Dermis microvascular lymphatic vessel endothelial cell (primary cell): ENCODE data around the gene CCT7. TPM values are rescaled to one million over a fixed set of nuclear protein-coding genes. Genes with fewer than 3 reads are reported as not detected.
"Not testable (repeated sequence)": the region's sequence is repeated elsewhere in the genome, so short reads cannot be mapped to it uniquely, and the experiment has no call there.

Experiments
- DNase-seq, 2 donors: peaks; one replicate each; pipeline versions ENCODE4 v3.0.0 to v3.0.0-alpha.2; 2010; ENCODE audit warnings: low read depth in 2 of 2
- total RNA-seq: library from RNA; depleted of rRNA; stranded (reverse); fragments of >200 nt; gene quantifications from 2 replicates; pipeline ENCODE4 v1.2.1, GENCODE V29; 2014

The CCT7 gene
- total RNA-seq, 1 donor from 2014 or later = 408 TPM

DNA sequence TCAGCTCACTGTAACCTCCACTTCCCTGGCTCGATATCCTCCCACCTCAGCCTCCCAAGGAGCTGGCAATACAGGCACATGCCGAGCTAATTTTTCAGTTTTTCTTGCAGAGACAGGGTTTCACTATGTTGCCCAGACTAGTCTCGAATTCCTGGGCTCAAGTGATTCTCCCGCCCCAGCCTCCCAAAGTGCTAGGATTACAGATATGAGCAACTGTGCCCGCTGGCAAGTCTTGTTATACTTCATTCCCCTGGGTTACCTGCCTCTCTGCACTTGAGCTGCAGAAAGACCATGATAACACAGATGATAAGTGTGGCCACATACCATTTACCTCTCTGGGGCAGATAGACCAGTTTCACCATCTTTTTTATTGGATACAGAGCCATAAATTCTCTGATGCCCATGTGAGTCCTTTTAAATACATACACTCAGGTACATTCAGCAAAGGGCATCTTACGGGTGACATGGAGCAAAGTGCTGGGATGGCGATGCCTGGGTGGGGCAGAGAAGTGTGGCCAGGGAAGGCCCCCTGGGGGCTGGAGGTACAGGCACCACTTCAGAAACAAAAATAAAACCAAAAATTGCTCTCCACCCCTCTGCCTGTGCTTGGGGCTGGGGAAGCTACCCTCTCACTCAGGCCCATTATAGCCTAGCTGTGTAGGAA lies 20.4 kb downstream of the CCT7 start:
- DNase-seq = no peak

DNA sequence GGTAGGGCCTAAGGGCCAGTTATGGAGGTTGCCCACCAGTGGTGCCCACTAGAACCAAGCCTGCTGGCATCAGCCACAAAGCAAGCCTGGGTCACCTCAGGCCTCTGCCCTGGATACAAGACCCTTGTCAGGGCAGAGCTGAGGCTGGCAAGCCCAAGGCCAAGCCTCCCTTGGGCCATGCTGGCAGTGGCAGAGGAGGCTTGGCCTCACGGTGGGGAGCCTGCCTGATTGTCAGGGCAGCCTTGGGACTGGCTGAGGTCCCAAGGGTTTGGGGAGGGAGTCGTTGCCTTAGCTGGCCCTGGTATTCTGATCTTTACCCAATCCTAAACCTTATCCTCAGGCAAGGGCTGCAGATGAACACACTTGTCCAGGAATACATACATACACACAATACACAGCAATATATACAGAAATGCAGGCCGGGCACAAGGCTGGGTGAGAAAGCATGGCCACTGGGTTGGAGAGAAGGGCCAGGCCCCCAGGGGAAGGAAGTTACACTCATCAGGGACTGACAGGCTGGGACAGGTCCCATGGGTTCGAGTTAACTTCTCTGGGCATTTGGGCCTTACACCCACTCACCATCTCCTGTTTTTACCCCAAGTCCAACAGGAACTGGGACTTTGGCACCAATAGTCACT lies 21.0 kb downstream of the CCT7 start:
- DNase-seq = no peak

GRCh38 chr2:73255907-73256617 lies 22.0 kb downstream of the CCT7 start:
- no peak for DNase-seq

GRCh38 chr2:73256618-73256922 lies 22.5 kb downstream of the CCT7 start:
- no peak for DNase-seq

- no peak for DNase-seq
Observed at GRCh38 chr2:73257021-73257420, 22.9 kb downstream of the CCT7 start.

DNA sequence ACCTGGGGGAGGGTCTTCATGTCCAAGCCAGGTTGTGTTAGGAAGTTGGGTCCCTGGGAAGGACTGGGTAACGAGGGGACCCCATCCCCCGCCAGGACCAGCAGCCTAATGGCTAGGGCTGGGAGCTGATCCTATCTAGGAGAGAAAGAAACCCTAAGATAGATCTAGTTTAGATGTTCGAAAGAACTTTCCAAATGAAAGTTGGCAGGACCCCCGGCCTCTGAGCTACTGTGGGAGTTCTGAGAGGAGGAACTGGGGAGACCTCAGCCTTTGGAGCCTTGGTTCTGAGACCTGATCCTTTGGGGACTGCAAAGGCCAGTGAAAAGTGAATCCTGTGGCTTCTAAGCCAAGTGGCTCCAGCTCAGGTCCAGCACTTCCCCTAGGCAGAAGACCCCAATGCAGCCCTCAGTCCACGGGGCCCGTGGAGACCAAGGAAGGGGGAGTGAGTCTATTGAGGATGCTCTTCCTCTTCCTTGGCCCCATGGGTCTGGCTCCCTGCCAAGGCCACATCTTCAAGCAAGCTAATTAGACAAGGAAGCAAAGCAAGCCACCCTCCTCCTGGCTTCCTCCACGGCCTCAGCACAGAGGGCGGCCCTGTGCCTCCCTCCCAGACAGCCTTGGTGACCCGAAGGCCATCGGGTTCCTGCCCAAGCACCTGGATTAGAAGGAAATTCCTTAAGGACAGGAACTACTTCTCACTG lies 23.5 kb downstream of the CCT7 start:
- DNase-seq = no peak

DNA sequence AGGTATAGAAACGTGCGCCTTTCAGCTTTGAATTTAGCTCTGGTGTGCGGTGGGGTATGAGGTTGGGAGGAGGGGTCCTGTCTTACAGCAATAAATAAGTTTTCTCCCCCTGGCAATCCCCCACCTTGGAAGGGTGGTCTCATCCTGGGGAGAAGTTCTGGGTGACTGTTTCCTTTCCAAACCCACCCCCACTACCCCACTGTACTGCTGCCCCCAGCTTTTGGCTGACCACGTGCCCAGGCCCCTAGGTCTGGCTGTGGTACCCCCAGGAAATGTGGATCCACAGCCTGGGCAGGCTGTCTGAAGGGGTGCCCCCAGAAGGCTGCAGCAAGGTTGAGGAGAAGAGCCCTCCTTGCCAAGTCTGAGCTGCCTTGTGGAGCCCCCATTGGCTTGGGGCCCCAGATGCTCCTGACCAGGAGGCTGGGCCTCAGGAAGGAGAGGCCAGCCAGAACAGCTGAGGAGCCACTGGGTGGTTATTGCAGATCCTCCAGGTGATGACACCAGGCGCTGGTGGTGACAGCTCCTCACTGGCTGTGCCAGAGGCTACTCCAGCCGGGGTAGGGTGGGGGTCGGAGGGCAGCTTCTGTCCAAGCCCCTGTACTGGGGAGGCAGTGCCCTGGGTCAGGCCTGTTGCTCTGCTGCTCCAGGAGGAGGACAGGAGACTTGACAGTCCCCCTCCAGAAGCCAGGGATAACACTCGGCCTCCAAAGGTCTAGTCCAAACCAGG lies 24.2 kb downstream of the CCT7 start:
- no peak for DNase-seq

DNA sequence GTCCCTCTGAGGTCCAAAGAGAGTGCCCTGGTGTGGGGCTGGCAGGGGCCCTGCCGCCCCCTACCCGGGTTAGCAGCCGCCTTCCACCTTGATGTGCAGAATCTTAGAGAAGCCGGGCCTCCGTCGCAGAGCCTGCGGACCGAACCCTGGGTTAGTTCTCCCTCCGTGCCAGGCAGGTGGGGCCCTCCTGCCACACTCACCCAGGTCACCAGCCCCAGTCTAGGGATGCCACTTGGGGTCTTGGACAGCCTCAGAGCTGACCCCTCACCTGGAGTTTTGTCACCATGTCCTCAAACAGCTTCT lies 24.8 kb downstream of the CCT7 start:
- no peak for DNase-seq

GRCh38 chr2:73259276-73259675 lies 25.2 kb downstream of the CCT7 start:
- DNase-seq = no peak

DNA sequence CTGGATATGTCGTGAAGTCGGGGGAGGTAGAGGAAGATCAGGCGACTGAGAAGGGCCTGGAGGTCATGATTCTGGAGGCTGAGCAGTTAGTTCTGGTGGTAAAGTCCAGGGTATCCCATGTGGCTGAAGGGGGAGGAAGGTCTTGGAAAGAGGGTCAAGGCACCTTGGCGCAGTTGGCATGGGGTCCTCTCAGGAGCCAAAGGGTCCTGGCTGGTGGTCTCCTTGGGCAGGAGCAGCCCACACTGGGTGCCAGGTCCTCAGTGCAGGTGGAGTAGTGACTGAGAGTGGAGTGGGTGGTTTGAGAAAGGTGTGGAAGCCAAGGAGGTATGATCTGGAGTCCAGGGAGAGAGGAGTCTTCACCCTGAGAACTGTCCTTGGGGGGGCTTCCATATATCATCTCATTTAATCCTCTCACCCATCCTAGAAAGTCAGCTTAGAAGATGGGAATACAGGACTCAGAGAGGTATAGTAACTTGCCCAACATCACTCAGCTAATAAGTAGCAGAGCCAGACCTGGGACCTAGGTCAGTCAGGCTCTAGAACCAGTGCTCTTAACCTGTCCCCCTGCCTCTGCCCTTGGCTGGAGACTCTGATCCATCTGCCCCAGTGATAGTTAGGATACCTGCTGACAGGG lies 25.7 kb downstream of the CCT7 start:
- no peak for DNase-seq

DNA sequence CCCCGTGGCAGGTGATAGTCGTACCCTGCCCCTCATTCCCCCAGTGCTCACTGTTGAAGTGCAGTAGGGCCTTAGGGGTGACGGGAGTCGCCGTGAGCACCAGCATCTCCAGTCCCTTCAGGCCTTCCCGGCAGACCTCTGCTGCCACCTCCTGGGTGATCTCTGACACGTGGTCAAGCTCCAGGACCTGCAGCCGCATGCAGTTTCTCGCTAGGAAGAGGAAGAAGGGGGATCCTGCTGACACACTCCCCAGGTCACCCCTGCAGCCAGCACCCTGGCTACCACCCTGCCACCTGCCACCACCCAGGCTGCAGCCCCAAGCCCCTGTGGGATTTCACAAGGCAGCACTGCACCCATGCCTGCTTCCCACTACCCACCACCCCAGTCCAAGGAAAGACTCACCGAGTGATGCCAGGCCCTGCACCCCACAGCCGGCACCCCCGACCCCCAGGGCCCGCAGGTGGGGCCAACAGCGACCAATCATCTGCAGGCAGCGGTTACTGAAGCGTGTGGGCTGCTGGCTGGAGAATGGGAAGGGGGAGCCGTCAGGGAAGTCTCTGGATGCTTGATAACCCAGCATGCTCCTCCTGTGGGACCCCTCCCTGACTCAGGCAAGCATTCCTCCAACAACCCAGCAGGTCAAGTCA lies 26.4 kb downstream of the CCT7 start:
- peak; percentile 12 to 57 for DNase-seq

GRCh38 chr2:73262108-73262651 lies 28.1 kb downstream of the CCT7 start:
- DNase-seq = no peak

GRCh38 chr2:73262691-73263429 lies 28.8 kb downstream of the CCT7 start:
- DNase-seq = not testable (repeated sequence)

DNA sequence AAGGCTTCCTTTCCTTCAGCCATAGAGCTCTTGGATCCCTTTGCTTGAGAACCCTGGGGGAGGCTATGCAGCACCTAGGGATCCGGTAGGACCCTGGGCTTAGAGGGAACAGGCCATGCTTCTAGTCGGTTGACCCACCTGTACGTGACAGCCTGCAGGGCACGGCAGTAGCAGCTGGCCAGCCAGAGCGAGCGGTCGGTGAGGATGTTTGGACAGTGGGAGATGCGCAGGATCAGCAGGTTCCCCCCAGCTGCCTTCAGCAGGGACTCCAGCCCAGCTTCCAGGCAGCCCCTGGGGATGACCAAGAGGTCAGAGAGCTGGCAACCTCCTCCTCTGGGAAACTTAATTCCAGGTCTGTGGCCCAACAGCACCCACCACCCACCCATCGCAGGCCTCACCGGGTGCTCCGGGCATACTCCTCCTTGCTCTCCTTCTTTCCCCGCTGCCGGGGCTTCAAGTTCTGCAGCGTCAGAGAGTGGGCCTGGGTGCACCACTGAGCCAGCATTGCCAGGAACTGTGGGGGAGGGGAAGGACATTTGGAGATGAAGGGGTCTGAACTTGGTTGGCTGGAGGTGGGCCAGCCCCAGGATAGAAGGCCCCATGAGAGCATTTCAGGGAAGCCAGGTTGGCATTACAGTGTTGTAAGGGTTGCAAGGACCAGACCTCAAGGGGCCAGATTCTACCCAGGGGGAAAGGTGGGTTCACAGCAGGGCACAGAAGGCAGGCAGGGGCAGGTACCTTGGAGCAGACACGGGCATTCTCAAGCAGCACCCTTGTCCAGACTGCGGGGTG lies 29.6 kb downstream of the CCT7 start:
- DNase-seq = no peak

DNA sequence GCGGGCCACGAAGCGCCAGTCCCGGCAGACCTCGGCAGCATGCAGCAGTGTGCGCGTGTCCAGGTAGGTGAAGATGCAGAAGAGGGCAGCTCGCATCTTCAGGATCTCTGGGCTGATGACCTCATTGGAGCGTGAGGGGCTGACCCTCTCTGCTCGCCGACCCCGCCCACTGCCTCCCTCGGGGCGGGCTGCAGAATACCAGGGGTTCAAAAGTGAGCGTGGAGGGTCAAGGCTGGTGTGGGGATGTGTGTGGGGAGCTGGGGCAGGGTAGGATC lies 30.2 kb downstream of the CCT7 start:
- DNase-seq = no peak

GRCh38 chr2:73264783-73265182 lies 30.7 kb downstream of the CCT7 start:
- no peak for DNase-seq

DNA sequence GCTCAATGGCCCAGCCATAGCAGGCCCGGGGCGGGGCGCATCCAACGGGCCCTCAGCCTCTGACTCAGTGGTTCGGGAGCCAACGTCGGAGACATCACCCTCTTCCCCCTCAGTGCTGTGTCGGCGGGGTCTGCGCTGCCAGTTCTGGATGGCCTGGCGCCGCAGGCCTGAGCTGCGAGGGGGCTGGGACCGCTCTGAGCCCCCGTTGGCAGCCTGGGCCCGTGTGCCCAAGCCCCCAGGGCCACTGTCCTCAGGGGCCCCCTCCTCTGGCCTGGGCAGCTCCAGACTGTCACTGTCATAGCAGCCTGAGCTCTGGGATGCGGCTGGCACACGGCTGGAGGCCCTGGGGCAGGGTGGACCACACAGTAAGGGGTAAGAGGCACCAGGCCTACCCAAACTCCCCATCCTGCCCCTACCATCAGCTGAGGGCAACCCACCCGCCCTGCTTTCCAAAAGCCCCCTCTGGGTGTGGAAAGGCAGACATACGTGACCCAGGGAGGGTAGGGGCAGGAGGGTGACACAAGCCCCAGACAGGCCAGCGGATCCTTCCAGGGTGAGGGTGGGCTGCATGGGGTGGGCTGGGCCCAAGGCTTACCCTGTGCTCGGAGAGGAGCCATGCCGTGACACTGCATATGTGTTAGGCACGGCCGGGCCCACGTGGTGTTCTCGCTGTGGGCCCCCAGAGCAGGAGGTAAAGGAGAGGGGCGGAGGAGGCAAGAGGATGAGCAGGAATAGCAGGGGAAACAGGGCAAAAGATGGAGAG lies 31.4 kb downstream of the CCT7 start:
- no peak for DNase-seq

- no peak for DNase-seq
Observed at GRCh38 chr2:73266061-73266901, 32.2 kb downstream of the CCT7 start.
